KMS-11 (cell line): ENCODE results near the gene DDX47.
"Not testable (repeated sequence)": the region's sequence is repeated elsewhere in the genome, so short reads cannot be mapped to it uniquely, and the experiment has no call there.

ENCODE experiments used
- H2AFZ ChIP-seq: fragments of 200-600 bp; sonication (generic); 2 replicates; pipeline ENCODE4 v1.6.1; 2016; ENCODE audit warnings: antibody characterized with exemption, mixed run types, low read depth
- H3K27ac ChIP-seq: fragments of 200-600 bp; sonication (generic); 2 replicates; pipeline ENCODE4 v1.6.1; 2016; ENCODE audit warnings: mild to moderate bottlenecking, mixed run types
- H3K27me3 ChIP-seq: fragments of 200-600 bp; sonication (generic); 2 replicates; pipeline ENCODE4 v1.6.1; 2017; ENCODE audit warnings: mild to moderate bottlenecking, low read depth, mixed run types, moderate library complexity; ENCODE audit not compliant: insufficient read depth
- H3K36me3 ChIP-seq: fragments of 200-600 bp; sonication (generic); 2 replicates; pipeline ENCODE4 v1.6.1; 2017; ENCODE audit warnings: mild to moderate bottlenecking, mixed run types; ENCODE audit not compliant: insufficient read depth
- H3K4me1 ChIP-seq: fragments of 200-600 bp; sonication (generic); 2 replicates; pipeline ENCODE4 v1.6.1; 2016; ENCODE audit warnings: mild to moderate bottlenecking, low read depth, mixed run types; ENCODE audit not compliant: poor library complexity, severe bottlenecking
- H3K4me2 ChIP-seq: fragments of 200-600 bp; sonication (generic); 2 replicates; pipeline ENCODE4 v1.7.0; 2016; ENCODE audit warnings: mild to moderate bottlenecking, mixed run types
- H3K4me3 ChIP-seq: fragments of 200-600 bp; sonication (generic); IDR thresholded peaks from 2 replicates; pipeline ENCODE4 v1.6.1; 2017; ENCODE audit warnings: low read depth, low read length, mixed read lengths; ENCODE audit not compliant: insufficient read depth
- H3K79me2 ChIP-seq: fragments of 200-600 bp; sonication (generic); 2 replicates; pipeline ENCODE4 v1.6.1; 2016; ENCODE audit warnings: low read depth, mixed run types; ENCODE audit not compliant: insufficient read depth
- H3K9ac ChIP-seq: fragments of 200-600 bp; sonication (generic); 2 replicates; pipeline ENCODE4 v1.6.1; 2016; ENCODE audit warnings: mild to moderate bottlenecking, mixed run types
- H4K20me1 ChIP-seq: fragments of 200-600 bp; sonication (generic); 2 replicates; pipeline ENCODE4 v1.6.1; 2016; ENCODE audit warnings: mild to moderate bottlenecking, mixed run types; ENCODE audit not compliant: insufficient read depth
- TF ChIP-seq, protein P1 (sequence below): fragments of 200-600 bp; sonication (generic); conservative IDR thresholded peaks from 2 replicates; pipeline ENCODE4 v1.6.1; 2017; ENCODE audit warnings: low read depth, mild to moderate bottlenecking, antibody characterized with exemption, low read length, moderate library complexity, mixed read lengths

The DDX47 gene

DNA sequence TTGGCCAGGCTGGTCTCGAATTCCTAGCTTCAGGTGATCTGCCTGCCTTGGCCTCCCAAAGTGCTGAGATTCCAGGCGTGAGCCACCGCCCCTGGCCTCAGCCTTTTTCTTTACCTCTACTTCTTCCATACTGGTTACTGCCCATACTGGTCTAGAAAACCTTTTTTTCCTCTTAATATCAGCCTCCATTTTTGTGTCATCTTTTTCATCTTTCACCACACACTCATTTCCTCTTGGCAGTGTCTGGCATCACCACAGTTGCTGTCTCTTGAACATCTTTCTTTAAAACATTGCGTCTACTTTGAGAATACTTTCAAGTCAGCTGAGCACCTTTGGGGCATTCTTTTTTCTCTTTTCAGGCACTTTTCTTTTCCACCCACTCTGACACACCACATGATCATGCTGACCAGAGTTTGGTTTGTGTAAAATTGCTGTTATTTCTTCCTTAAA is 32.7 kb downstream of the DDX47 start:
- H3K9ac ChIP-seq: no peak overlapping the region
- no peaks in the 10 kb centered on the region for H3K4me1 ChIP-seq
- H2AFZ ChIP-seq: no peak overlapping the region
- H4K20me1 ChIP-seq: no peaks in the 10 kb centered on the region
- H3K4me2 ChIP-seq: no peak overlapping the region
- H3K79me2 ChIP-seq: no peaks in the 10 kb centered on the region
- H3K36me3 ChIP-seq: no peaks in the 10 kb centered on the region
- H3K4me3 ChIP-seq: no peak overlapping the region
- no peak overlapping the region for H3K27ac ChIP-seq
- TF ChIP-seq, protein P1, sequence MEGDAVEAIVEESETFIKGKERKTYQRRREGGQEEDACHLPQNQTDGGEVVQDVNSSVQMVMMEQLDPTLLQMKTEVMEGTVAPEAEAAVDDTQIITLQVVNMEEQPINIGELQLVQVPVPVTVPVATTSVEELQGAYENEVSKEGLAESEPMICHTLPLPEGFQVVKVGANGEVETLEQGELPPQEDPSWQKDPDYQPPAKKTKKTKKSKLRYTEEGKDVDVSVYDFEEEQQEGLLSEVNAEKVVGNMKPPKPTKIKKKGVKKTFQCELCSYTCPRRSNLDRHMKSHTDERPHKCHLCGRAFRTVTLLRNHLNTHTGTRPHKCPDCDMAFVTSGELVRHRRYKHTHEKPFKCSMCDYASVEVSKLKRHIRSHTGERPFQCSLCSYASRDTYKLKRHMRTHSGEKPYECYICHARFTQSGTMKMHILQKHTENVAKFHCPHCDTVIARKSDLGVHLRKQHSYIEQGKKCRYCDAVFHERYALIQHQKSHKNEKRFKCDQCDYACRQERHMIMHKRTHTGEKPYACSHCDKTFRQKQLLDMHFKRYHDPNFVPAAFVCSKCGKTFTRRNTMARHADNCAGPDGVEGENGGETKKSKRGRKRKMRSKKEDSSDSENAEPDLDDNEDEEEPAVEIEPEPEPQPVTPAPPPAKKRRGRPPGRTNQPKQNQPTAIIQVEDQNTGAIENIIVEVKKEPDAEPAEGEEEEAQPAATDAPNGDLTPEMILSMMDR: no peak
- no peaks in the 10 kb centered on the region for H3K27me3 ChIP-seq

DNA sequence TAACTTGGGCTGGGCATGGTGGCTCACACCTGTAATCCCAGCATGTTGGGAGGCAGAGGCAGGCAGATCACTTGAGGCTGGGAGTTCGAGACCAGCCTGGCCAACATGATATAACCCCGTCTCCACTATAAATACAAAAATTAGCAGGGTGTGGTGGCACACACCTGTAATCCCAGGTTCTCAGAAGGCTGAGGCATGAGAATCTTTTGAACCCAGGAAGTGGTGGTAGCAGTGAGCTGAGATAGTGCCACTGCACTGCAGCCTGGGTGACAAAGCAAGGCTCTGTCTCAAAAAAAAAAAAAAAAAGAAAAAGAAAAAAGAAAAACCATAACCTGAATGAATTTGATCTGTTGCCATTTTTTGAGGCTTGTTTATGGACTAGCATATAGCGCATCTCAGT is 33.6 kb downstream of the DDX47 start:
- H2AFZ ChIP-seq, H3K27ac ChIP-seq, H3K79me2 ChIP-seq, H3K4me3 ChIP-seq, H3K4me1 ChIP-seq, H3K4me2 ChIP-seq, H3K9ac ChIP-seq, H3K27me3 ChIP-seq, H3K36me3 ChIP-seq, H4K20me1 ChIP-seq: not testable (repeated sequence)

DNA sequence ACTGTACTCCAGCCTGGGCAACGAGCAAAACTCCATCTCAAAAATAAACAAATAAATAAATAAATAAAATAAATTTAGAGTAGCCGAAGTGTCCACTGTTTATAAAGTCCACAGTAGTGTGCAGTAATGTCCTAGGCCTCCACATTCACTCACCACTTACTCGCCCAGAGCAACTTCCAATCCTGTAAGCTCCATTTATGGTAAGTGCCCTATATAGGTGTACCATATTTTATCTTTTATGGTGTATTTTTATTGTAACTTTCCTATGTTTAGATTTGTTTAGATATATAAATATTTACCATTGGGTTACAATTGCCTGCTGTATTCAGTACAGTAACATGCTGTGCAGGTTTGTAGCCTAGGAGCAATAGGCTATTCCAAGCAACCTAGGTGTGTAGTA is 40.3 kb downstream of the DDX47 start:
- H3K4me2 ChIP-seq: no peak overlapping the region
- H3K9ac ChIP-seq: no peak overlapping the region
- no peaks in the 10 kb centered on the region for H3K4me1 ChIP-seq
- no peak overlapping the region for H3K27ac ChIP-seq
- H2AFZ ChIP-seq: no peak overlapping the region
- no peaks in the 10 kb centered on the region for H3K36me3 ChIP-seq
- H3K27me3 ChIP-seq: no peaks in the 10 kb centered on the region
- TF ChIP-seq, protein P1: no peak
- no peak overlapping the region for H3K4me3 ChIP-seq
- H3K79me2 ChIP-seq: no peaks in the 10 kb centered on the region
- no peaks in the 10 kb centered on the region for H4K20me1 ChIP-seq

DNA sequence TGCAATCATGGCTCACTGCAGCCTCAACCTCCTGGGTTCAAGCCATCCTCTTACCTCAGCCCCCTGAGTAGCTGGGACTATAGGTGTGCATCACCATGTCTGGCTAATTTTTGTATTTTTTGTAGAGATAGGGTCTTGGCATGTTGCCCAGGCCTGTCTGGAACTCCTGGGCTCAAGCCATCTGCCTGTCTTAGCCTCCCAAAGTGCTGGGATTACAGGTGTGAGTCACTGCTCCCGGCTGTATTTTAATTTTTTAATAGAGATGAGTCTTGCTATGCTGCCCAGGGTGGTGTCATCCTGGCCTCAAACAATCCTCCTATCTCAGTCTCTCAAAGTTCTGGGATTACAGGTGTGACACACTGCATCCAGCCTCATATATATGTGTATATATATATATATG is 46.5 kb downstream of the DDX47 start:
- TF ChIP-seq, protein P1: no peak
- Histone ChIP-seq H3K4me1 (no peaks in the 10 kb centered on the region), H3K4me3 (no peak overlapping the region), H4K20me1 (no peaks in the 10 kb centered on the region), H3K27ac (no peak overlapping the region), H3K27me3 (no peaks in the 10 kb centered on the region), H3K36me3 (no peaks in the 10 kb centered on the region), H3K4me2 (no peak overlapping the region), H2AFZ (no peak overlapping the region), H3K79me2 (no peaks in the 10 kb centered on the region), H3K9ac (no peak overlapping the region)

DNA sequence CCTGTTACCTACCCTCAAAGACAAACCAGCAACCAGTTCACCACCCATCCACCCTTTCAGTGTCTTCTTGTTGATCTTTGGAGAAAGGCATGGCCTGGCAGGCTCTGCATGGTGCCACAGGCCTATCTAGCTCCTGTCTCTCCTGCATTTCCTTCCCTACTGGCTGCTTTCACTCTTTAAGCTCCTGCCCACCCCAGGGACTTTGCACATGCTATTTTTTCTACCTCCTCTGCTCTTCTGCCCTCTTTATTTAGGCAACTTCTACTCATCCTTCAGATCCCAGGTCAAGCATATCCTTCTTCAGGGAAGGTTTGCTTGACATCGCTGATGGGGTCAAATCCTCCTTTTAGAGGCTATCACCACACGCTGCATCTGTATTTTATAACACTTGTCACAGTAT is 51.1 kb downstream of the DDX47 start:
- H3K4me2 ChIP-seq: no peak overlapping the region
- H3K9ac ChIP-seq: no peak overlapping the region
- H3K36me3 ChIP-seq: no peaks in the 10 kb centered on the region
- H3K27ac ChIP-seq: no peak overlapping the region
- TF ChIP-seq, protein P1: no peak
- H3K4me1 ChIP-seq: no peaks in the 10 kb centered on the region
- H3K27me3 ChIP-seq: no peaks in the 10 kb centered on the region
- H3K4me3 ChIP-seq: no peak overlapping the region
- no peaks in the 10 kb centered on the region for H3K79me2 ChIP-seq
- H2AFZ ChIP-seq: no peak overlapping the region
- no peaks in the 10 kb centered on the region for H4K20me1 ChIP-seq
